ENCODE data around the gene PRR18.

Gene PRR18

DNA sequence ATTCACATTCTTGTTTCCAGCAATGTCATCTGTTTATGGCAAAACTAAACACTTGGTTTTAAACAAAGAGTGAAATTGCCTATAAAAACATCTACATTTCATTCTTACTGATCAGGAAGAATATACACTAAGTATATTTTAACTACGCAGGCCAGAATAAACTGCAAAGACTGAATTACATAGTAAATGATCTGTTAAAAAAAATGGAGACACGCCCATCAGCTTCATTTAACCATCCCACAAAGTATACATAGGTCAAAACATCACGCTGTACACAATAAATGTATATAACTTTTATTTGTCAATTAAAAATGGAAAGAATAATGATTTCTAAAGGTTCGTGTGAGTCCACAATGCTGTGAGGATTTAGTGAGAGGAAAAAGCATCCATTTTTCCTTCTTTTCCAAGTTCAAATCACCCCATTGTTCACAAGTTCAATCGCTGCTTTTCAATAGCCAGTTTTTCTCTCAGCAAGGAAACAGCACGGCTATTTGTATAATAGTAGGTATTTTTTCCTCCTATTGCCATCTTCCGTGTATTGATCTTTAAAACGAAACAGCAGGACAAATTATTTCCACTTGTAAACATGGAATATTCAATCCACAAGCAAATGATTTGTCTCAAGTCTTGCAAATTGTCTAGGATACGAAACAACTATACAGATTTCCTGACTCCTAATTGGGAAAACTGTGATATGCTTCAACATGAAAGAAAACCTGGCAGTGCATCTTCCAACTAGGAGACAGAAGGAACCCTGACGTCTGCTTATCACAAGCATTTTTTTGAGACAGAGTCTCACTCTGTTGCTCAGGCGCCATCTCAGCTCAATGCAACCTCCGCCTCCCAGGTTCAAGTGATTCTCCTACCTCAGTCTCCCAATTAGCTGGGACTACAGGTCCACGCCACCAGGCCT is 23.6 kb upstream of the PRR18 start:
- Histone ChIP-seq H3K4me1 (ENCODE audit: control insufficient read depth in 1 of 2, insufficient read depth in 1 of 2, low read depth in 1 of 2, low read length in 1 of 2) (peaks cover 19 to 21% of the 10 kb centered on the region in 2 experiments), H3K36me3 (peaks cover 69% of the 10 kb centered on the region), H3K27ac (peak overlapping the region; percentile 81), H3K4me3 (ENCODE audit: low read depth in 1 of 2, low read length in 1 of 2) (no peak overlapping the region), H3K27me3 (no peaks in the 10 kb centered on the region), H3K9me3 (no peaks in the 10 kb centered on the region)
- TF ChIP-seq, protein P1, sequence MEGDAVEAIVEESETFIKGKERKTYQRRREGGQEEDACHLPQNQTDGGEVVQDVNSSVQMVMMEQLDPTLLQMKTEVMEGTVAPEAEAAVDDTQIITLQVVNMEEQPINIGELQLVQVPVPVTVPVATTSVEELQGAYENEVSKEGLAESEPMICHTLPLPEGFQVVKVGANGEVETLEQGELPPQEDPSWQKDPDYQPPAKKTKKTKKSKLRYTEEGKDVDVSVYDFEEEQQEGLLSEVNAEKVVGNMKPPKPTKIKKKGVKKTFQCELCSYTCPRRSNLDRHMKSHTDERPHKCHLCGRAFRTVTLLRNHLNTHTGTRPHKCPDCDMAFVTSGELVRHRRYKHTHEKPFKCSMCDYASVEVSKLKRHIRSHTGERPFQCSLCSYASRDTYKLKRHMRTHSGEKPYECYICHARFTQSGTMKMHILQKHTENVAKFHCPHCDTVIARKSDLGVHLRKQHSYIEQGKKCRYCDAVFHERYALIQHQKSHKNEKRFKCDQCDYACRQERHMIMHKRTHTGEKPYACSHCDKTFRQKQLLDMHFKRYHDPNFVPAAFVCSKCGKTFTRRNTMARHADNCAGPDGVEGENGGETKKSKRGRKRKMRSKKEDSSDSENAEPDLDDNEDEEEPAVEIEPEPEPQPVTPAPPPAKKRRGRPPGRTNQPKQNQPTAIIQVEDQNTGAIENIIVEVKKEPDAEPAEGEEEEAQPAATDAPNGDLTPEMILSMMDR (IDR thresholded peaks at IDR 0.05) = no peak

DNA sequence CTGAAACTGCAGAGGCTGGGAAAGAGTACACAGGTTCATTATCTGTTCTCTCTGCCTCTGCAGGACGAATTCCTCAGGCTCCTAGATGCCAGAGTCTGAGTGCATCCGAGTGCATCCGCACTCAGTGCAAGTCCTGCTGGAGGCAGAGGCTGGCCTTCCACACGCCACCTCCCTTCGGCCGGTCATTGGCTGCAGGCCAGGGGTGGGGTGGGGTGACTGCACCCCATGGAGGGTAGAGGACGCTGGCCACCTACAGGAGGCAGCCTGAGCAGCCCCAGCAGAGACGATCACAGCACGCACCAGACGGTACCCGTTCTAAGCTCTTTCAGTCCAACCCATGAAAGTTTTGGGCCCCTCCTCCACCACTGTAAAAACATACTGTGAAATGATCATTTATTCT is 22.4 kb upstream of the PRR18 start:
- TF ChIP-seq, protein P1 (IDR thresholded peaks at IDR 0.05) = no peak

DNA sequence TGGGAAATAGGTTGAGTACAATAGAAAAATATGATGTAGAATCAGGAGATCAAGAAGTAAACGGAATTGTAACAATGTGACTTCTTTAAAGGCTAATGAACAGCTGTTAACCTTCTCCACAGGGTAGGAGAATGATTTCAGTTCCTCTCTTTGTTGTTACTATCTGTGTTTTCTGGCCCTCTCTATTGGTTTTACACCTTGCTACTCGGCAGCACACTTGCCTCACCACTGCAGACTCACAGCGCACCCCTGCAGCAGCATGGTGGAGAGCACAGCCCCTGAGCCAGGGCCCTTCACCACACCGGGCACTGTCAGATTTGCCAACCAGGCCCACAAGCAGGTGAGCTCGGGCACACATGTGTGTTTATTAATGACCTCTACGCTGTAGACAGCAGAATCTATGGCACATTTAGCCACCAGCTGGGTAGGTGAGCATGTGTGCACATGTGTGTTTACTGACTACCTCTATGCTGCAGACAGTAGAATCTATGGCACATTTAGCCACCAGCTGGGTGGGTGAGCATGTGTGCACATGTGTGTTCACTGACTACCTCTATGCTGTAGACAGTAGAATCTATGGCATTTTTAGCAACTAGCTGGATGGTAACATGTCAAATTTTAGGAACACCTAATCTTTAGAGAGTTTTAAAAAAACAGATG is 17.3 kb upstream of the PRR18 start:
- H3K4me1 ChIP-seq (ENCODE audit: control insufficient read depth in 1 of 2, insufficient read depth in 1 of 2, low read depth in 1 of 2, low read length in 1 of 2) = no peaks in the 10 kb centered on the region
- H3K27ac ChIP-seq = no peak overlapping the region
- TF ChIP-seq, protein P1 (IDR thresholded peaks at IDR 0.05) = no peak
- H3K27me3 ChIP-seq = no peaks in the 10 kb centered on the region
- H3K9me3 ChIP-seq = no peaks in the 10 kb centered on the region
- no peak overlapping the region for H3K4me3 ChIP-seq (ENCODE audit: low read depth in 1 of 2, low read length in 1 of 2)
- H3K36me3 ChIP-seq = peaks cover 93% of the 10 kb centered on the region

More for the DNA sequence above, 22.4 kb upstream of the PRR18 start:
- no peak overlapping the region for H3K27ac ChIP-seq
- no peaks in the 10 kb centered on the region for H3K9me3 ChIP-seq
- H3K27me3 ChIP-seq = no peaks in the 10 kb centered on the region
- H3K4me3 ChIP-seq (ENCODE audit: low read depth in 1 of 2, low read length in 1 of 2) = no peak overlapping the region
- H3K4me1 ChIP-seq (ENCODE audit: control insufficient read depth in 1 of 2, insufficient read depth in 1 of 2, low read depth in 1 of 2, low read length in 1 of 2) = peaks cover 19 to 21% of the 10 kb centered on the region in 2 experiments
- H3K36me3 ChIP-seq = peaks cover 69% of the 10 kb centered on the region

DNA sequence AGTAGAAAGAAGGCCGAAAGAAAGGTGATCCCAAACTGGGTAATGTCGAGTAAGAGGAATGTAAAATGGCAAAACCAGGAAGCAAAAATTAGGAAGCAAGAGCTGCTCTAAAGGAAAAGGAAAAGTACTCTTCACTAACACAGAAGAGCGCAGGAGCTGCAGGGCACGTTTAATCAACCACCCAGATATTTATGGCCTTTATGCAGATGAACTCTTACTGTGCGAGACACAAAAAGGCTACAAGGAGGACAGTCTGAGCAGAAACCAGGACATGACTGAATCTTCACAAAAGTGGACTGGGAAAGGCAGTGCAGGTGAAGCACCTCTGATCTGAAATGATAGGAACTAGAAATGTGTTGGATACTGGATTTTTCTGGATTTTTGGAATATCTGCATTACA is 15.2 kb upstream of the PRR18 start:
- no peaks in the 10 kb centered on the region for H3K4me1 ChIP-seq (ENCODE audit: control insufficient read depth in 1 of 2, insufficient read depth in 1 of 2, low read depth in 1 of 2, low read length in 1 of 2)
- H3K9me3 ChIP-seq = no peaks in the 10 kb centered on the region
- H3K4me3 ChIP-seq (ENCODE audit: low read depth in 1 of 2, low read length in 1 of 2) = no peak overlapping the region
- H3K27ac ChIP-seq = no peak overlapping the region
- no peaks in the 10 kb centered on the region for H3K27me3 ChIP-seq
- peaks cover 99% of the 10 kb centered on the region for H3K36me3 ChIP-seq
- TF ChIP-seq, protein P1 (IDR thresholded peaks at IDR 0.05) = no peak

DNA sequence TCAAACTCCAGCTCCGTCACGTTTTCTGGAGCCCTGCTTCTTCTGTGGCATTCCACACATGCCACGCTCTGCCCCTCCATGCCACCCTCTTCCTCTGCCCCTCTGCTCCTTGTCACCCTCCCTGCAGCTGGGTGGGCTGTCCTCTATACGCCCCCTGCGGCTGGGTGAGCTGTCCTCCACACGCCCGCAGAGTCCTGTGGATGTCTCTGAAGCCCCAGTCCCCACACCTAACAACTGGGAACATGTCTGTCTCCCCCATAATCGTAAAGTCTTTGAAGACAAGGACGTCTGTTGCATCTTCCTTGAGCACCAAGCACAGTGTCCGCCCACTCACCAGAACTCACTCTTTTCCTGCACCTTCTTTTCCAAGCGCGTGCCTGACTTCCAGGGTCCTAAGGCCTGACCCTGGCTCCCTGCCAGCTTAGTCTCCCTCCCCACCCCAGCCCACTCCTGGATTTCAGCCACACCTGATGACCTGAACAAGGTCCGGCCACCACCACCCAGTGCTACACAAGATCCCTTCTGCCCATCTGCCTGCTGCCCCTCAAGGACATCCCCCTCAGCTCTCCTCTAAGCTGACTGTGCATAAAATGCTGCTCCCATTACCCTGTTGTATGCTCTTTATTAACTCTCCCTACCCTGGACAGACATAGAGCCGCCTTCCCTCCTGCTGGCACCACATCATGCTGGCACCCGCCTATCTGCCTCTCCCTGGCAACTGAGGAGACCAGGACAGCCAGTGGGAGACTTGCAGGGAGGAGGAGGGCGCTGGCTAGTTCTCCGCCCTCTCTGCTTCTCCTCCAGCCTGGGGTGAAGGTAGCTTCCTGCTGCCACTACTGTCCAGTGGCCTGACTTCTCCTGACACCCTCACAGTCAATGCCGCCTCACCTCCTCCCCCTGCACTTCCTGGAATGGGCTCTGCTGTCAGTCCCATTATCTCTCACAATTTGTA is 10.7 kb upstream of the PRR18 start:
- TF ChIP-seq, protein P1 (IDR thresholded peaks at IDR 0.05) = no peak
- H3K9me3 ChIP-seq = no peaks in the 10 kb centered on the region
- no peaks in the 10 kb centered on the region for H3K4me1 ChIP-seq (ENCODE audit: control insufficient read depth in 1 of 2, insufficient read depth in 1 of 2, low read depth in 1 of 2, low read length in 1 of 2)
- H3K36me3 ChIP-seq = peaks cover 61% of the 10 kb centered on the region
- no peak overlapping the region for H3K27ac ChIP-seq
- H3K27me3 ChIP-seq = no peaks in the 10 kb centered on the region
- no peak overlapping the region for H3K4me3 ChIP-seq (ENCODE audit: low read depth in 1 of 2, low read length in 1 of 2)

All from neutrophil (primary cell).